AG04449 (cell line): Measurements from ENCODE around the gene EVC2.

Experiments used
- CTCF ChIA-PET: fragments of 350-600 bp; formaldehyde crosslinking; extraction: SDS; loops from one replicate; lab custom pipeline; 2021; ENCODE audit warnings: antibody characterized with exemption; lab: Yijun Ruan, JAX
- POLR2A ChIA-PET: fragments of 400-600, 350-600 bp; formaldehyde crosslinking; extraction: SDS; loops from one replicate; lab custom pipeline; 2020; ENCODE audit warnings: antibody characterized with exemption, inconsistent platforms; lab: Yijun Ruan, JAX
- DNase-seq: peaks from one replicate; pipeline ENCODE4 v3.0.0-alpha.2; 2010; ENCODE audit warnings: low read depth, low spot score
- H3K4me3 ChIP-seq: 2 replicates; pipeline ENCODE4 v1.5.1; 2011; ENCODE audit warnings: low read depth, mild to moderate bottlenecking, control low read depth, low read length
- TF ChIP-seq, protein P1 (sequence below): IDR thresholded peaks from one replicate; pipeline ENCODE4 v1.5.1; 2011; ENCODE audit warnings: mild to moderate bottlenecking, moderate library complexity, low read length, control low read depth, inconsistent platforms; ENCODE audit not compliant: insufficient read depth; ENCODE audit errors: missing control alignments

The EVC2 gene

DNA sequence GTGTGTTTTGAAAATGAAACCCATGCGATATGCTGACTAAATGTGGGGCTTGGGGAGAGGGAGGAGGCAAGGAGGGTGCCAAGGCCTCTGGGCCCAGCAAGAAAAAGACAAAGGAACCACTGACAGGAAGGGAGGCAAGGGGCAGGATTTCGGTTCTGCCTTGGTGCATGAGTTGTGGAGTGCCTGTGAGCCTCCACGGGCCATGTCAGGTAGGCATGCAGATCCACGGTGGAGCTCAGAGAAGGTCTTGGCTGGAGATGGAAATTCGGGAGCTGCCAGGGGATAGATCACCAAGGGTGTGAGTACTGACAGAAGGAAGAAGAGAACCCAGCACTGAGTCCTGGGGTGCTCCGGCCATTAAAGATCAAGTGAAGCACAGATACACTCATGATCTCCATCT lies 4.1 kb downstream of the EVC2 start:
- CTCF ChIA-PET = no interaction called here
- TF ChIP-seq, protein P1, sequence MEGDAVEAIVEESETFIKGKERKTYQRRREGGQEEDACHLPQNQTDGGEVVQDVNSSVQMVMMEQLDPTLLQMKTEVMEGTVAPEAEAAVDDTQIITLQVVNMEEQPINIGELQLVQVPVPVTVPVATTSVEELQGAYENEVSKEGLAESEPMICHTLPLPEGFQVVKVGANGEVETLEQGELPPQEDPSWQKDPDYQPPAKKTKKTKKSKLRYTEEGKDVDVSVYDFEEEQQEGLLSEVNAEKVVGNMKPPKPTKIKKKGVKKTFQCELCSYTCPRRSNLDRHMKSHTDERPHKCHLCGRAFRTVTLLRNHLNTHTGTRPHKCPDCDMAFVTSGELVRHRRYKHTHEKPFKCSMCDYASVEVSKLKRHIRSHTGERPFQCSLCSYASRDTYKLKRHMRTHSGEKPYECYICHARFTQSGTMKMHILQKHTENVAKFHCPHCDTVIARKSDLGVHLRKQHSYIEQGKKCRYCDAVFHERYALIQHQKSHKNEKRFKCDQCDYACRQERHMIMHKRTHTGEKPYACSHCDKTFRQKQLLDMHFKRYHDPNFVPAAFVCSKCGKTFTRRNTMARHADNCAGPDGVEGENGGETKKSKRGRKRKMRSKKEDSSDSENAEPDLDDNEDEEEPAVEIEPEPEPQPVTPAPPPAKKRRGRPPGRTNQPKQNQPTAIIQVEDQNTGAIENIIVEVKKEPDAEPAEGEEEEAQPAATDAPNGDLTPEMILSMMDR = no peak
- H3K4me3 ChIP-seq = no peak overlapping the region
- DNase-seq = no peak
- POLR2A ChIA-PET = no interaction called here

DNA sequence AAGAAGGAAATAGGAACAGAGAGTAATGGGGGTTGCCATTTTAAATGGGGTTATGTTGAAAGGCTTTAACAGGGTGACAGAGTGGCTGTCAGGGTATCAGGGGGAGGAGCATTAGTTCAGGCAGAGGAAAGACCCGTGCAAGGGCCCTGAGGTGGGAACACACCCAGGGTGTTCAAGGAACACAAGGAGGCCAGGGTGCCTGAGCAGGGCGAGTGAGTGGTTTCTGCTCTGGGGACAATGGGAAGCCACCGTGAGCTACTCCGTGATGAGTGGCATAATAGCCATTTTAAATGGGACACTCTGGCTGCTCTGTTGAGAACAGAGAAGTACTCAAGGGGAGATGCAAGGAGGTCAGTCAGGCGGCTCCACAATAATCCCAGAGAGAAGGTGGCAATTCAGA lies 4.5 kb downstream of the EVC2 start:
- TF ChIP-seq, protein P1 = no peak
- DNase-seq = no peak
- CTCF ChIA-PET = interaction anchor here (0.5 kb wide), 1 partner anchor 15 kb away, joined by 3 read pairs; no protein-coding TSS in a partner anchor
- no peak overlapping the region for H3K4me3 ChIP-seq
- POLR2A ChIA-PET = no interaction called here

DNA sequence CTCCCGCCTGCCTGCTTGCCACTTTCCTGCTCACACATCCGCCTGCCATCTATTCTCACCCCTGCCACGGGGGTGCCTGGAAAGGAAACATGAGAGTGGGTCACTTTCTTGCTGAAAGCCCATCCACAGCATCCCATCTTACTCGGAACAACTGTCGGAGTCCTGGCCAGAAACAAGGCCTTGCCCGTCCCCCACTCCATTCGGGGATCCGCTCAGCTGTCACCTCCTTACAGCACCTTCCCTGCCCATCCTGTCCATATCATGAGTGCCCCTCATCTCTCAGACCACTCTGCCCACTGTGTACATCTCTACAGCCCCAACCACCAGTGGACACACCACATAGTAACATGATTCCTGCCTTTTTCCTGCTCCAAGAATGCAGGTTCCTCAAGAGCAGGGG lies 6.4 kb downstream of the EVC2 start:
- DNase-seq = no peak
- TF ChIP-seq, protein P1 = no peak
- POLR2A ChIA-PET = interaction anchor here (0.7 kb wide), 1 partner anchor 22 kb away, joined by 3 read pairs; no protein-coding TSS in a partner anchor
- CTCF ChIA-PET = no interaction called here
- H3K4me3 ChIP-seq = no peak overlapping the region

DNA sequence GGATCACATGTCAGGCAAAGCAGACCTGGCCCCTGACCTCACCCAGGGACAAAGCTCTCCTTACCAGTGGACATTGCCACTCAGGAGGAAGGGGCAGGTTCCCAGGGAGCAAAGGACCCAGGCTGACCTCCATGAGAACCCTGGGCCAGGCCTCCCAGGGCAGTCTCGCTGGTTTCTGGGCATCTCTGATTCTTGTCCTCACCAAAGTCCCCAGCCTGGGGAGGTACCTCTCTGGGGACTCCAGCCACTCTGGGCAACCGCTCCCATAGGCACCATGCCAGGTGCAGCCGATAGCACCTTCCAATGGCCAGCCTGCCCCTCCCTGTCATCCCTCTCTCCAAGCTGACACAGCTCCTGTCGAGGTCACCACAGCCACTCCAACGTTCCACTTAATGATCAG lies 7.9 kb downstream of the EVC2 start:
- no peak for DNase-seq
- ChIA-PET POLR2A (no interaction called here), CTCF (interaction anchor here (2.0 kb wide), 1 partner anchor 90 kb away, joined by 6 read pairs; no protein-coding TSS in a partner anchor)
- TF ChIP-seq, protein P1 = no peak
- H3K4me3 ChIP-seq = no peak overlapping the region

DNA sequence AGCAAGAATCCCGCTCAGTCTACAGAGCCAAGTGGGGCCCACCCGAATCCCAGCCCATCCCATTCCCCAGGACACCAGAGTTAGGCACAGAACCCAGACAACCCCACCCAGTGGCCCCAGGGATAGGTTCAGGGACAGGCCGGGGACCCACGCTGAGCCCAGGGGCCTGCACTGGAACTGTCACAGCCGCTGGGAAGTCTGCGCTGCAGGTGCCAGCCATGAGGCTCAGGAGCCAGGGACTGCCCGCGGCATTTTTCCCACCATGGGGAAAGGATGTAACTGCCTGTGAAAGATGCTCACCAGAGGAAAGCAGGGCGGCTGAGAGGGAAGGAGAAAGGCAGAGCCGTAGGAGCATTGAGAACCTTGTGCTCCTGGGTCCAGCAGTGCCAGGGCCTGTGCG lies 12.0 kb downstream of the EVC2 start:
- H3K4me3 ChIP-seq = no peak overlapping the region
- TF ChIP-seq, protein P1 = no peak
- ChIA-PET POLR2A (no interaction called here), CTCF (no interaction called here)
- no peak for DNase-seq

DNA sequence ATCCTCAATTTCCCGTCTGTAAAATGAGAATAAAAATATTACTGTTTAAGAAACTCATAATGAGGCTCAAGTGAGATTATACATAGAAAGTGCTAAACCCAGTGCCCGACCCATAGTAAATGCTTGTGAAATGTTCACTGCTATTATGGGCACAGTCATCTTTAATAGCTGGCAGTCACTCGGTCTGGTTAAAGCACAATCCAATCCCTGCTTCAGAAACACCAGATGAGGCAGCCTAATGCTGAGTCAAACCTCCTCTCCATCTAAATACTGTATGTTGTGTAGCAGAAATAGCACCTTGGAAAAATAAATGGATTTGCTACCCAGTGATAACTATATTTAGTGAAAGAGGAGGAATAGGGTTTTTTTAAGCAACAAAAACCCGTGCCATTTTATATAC lies 14.5 kb downstream of the EVC2 start:
- DNase-seq = no peak
- CTCF ChIA-PET = no interaction called here
- POLR2A ChIA-PET = no interaction called here
- TF ChIP-seq, protein P1 = no peak
- no peak overlapping the region for H3K4me3 ChIP-seq
